GM18858 (cell line): Measurements from ENCODE around the gene ZNF660.
A peak's percentile ranks its signal among the peaks of the same experiment; 100 is the strongest.

ENCODE experiments used
- ATAC-seq: cut with Tn5 transposase; IDR thresholded peaks from one replicate; pipeline ENCODE4 v1.9.1; 2021; ENCODE audit not compliant: unreplicated experiment

The ZNF660 gene

GRCh38 chr3:44628716-44629115 lies 44.0 kb downstream of the ZNF660 start:
- ATAC-seq: no peak

- no peak for ATAC-seq
Observed at GRCh38 chr3:44632193-44632592, 47.4 kb downstream of the ZNF660 start.

- no peak for ATAC-seq
Observed at GRCh38 chr3:44642337-44642736, 57.6 kb downstream of the ZNF660 start.

DNA sequence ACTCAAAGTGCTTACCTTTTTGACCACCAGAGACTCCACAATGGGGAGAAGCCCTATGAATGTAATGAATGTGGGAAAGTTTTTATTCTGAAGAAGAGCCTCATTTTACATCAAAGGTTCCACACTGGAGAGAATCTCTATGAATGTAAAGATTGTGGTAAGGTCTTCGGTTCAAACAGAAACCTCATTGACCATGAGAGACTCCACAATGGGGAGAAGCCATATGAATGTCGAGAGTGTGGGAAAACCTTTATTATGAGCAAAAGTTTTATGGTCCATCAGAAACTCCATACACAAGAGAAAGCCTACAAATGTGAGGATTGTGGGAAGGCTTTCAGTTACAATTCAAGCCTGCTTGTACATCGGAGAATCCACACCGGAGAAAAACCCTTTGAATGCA lies 58.3 kb downstream of the ZNF660 start:
- no peak for ATAC-seq

GRCh38 chr3:44647771-44648170 lies 63.0 kb downstream of the ZNF660 start:
- no peak for ATAC-seq

DNA sequence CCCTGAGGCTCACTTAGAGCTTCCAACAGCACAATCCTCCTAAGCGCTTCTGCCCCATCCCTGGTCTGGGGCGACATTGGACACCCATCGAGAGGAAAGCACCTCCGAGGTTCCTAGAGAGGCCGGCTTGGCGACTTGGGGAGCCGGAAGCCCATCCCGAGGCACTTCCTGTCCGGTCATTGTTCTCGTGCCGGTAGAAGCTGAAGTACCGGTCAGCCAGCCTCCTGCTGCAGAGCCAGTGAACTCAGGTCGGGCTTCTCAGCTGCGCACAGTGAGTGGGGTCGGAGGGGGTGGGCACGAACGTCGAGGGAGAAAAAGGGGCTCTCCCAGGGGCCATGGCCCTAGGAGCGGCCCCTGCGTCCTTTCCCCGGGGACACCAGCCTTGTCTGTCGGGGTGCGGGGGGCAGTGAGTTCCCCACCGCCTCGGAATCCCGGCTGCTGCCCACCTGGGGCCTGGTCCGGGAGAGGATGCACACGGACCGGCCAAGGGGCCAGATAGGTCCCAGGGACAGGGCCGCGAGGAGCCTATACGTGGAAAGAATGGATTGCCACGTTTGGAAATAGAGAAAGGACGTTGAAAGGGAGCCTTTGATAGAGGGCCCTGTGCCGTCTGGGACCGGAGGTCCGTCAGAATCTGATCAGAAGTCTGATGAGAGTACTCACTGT lies 63.9 kb downstream of the ZNF660 start, which contains the start of gene ZNF35:
Gene ZNF35, plus strand, starts transcription at position 169 of the 666 bp plus-strand sequence. CDS start 2,336 bp downstream, outside the sequence.
- ATAC-seq: peak; percentile 88
